ENCODE data around the gene TP53AIP1. TPM values are rescaled to one million over a fixed set of nuclear protein-coding genes. Genes with fewer than 3 reads are reported as not detected.

Gene TP53AIP1
- total RNA-seq, 2 donors from 2014 or later, result 0.74 to 5.1 TPM

GRCh38 chr11:128928400-128928799 is 14.3 kb downstream of the TP53AIP1 start:
- no peak for TF ChIP-seq CTCF (IDR thresholded peaks at IDR 0.05)
- no peak for TF ChIP-seq POLR2AphosphoS5 (IDR thresholded peaks at IDR 0.05)
- no peak for TF ChIP-seq POLR2A (IDR thresholded peaks at IDR 0.05)
- no peak for DNase-seq (ENCODE audit: low spot score)
- Histone ChIP-seq H3K27ac (no peak overlapping the region), H3K9me3 (no peaks in the 10 kb centered on the region), H3K27me3 (replicated peaks; ENCODE audit: insufficient read depth) (no peaks in the 10 kb centered on the region), H3K4me1 (replicated peaks) (no peaks in the 10 kb centered on the region), H3K36me3 (no peaks in the 10 kb centered on the region), H3K4me3 (no peak overlapping the region)
- intact Hi-C loops (cut with DNase I), result no loop called here
- WGBS, result 64% methylated on average over 5 of the region's 5 CpGs

- H3K36me3 ChIP-seq, result no peaks in the 10 kb centered on the region
- H3K9me3 ChIP-seq, result no peaks in the 10 kb centered on the region
- H3K27ac ChIP-seq, result no peak overlapping the region
- no peak for DNase-seq (ENCODE audit: low spot score)
- intact Hi-C loops (cut with DNase I), result no loop called here
- WGBS, result 86% methylated on average over 12 of the region's 12 CpGs
- H3K27me3 ChIP-seq (replicated peaks; ENCODE audit: insufficient read depth), result no peaks in the 10 kb centered on the region
- no peak overlapping the region for H3K4me3 ChIP-seq
- TF ChIP-seq POLR2A (IDR thresholded peaks at IDR 0.05), result no peak
- TF ChIP-seq POLR2AphosphoS5 (IDR thresholded peaks at IDR 0.05), result no peak
- TF ChIP-seq CTCF (IDR thresholded peaks at IDR 0.05), result no peak
- H3K4me1 ChIP-seq (replicated peaks), result no peaks in the 10 kb centered on the region
Observed at GRCh38 chr11:128927683-128928336, 14.9 kb downstream of the TP53AIP1 start.

- no peak for TF ChIP-seq POLR2AphosphoS5 (IDR thresholded peaks at IDR 0.05)
- no peak for TF ChIP-seq POLR2A (IDR thresholded peaks at IDR 0.05)
- TF ChIP-seq CTCF (IDR thresholded peaks at IDR 0.05), result no peak
- intact Hi-C loops (cut with DNase I), result no loop called here
- Histone ChIP-seq H3K4me3 (no peak overlapping the region), H3K27ac (no peak overlapping the region), H3K9me3 (no peaks in the 10 kb centered on the region), H3K36me3 (no peaks in the 10 kb centered on the region), H3K27me3 (replicated peaks; ENCODE audit: insufficient read depth) (no peaks in the 10 kb centered on the region), H3K4me1 (replicated peaks) (no peaks in the 10 kb centered on the region)
- 78% methylated on average over 11 of the region's 11 CpGs for WGBS
- no peak for DNase-seq (ENCODE audit: low spot score)
Observed at GRCh38 chr11:128927108-128927461, 15.6 kb downstream of the TP53AIP1 start.

DNA sequence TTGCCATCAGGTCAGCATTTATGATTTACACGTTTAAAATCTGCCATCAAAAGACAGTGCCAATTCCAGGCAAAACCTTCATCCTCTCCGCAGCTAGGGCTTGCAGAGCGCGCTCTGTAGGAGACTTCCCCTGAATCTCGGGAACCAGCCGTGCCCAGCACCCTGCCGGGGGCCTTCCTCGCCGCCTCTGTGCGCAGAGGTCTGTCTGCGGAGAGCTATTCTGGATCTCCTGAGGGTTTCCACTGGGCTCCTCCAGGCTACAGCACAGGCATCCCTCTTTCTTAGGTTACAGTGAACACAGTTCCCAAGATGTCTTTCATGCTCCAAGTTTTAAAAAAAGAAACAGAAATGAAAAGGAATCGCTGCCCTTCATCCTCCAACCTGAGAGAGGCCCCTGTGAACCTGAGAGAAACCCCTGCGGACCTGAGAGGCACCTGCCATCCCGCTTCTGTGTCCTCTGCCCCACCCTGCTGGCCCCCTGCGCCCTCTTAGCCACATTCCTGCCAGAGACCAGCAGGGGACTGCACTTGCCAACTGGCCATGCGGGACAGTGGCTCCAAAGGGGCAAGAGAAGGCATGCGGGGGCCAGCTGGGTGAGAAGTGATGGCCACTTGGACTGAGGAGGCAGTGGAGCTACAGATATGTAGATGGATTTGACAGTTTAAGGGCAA is 16.1 kb downstream of the TP53AIP1 start:
- Histone ChIP-seq H3K36me3 (no peaks in the 10 kb centered on the region), H3K4me1 (replicated peaks) (no peaks in the 10 kb centered on the region), H3K27ac (no peak overlapping the region), H3K27me3 (replicated peaks; ENCODE audit: insufficient read depth) (no peaks in the 10 kb centered on the region), H3K9me3 (no peaks in the 10 kb centered on the region), H3K4me3 (no peak overlapping the region)
- no peak for DNase-seq (ENCODE audit: low spot score)
- no peak for TF ChIP-seq POLR2A (IDR thresholded peaks at IDR 0.05)
- TF ChIP-seq CTCF (IDR thresholded peaks at IDR 0.05), result no peak
- TF ChIP-seq POLR2AphosphoS5 (IDR thresholded peaks at IDR 0.05), result no peak
- intact Hi-C loops (cut with DNase I), result no loop called here
- 78% methylated on average over 17 of the region's 17 CpGs for WGBS

DNA sequence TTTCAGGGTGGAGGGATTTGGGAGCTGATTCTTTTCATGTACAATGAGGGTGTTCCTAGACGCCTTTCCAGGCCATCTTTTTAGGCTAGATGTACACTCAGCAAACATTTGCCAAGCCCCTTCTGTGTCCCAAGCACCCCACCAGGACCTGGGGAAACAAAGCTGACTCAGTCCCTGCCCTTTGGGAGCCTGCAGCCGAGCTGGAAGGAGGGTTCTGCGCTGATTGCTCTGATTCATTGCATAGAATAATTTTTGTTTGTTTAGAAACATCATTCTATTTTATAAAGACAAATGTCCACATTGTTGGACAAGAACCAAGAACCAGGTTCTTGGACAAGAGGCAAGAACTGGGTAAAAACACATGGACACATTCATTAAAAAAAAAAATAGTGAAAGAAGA is 16.7 kb downstream of the TP53AIP1 start:
- 65% methylated on average over 3 of the region's 3 CpGs for WGBS
- DNase-seq (ENCODE audit: low spot score), result no peak
- no peaks in the 10 kb centered on the region for H3K27me3 ChIP-seq (replicated peaks; ENCODE audit: insufficient read depth)
- no peaks in the 10 kb centered on the region for H3K36me3 ChIP-seq
- H3K9me3 ChIP-seq, result no peaks in the 10 kb centered on the region
- H3K4me3 ChIP-seq, result no peak overlapping the region
- H3K4me1 ChIP-seq (replicated peaks), result no peaks in the 10 kb centered on the region
- H3K27ac ChIP-seq, result no peak overlapping the region
- intact Hi-C loops (cut with DNase I), result no loop called here
- TF ChIP-seq CTCF (IDR thresholded peaks at IDR 0.05) (no peak), POLR2A (IDR thresholded peaks at IDR 0.05) (no peak), POLR2AphosphoS5 (IDR thresholded peaks at IDR 0.05) (no peak)

Data from prostate gland (tissue), 2 donors.